ENCODE results near the gene CPTP. TPM values are rescaled to one million over a fixed set of nuclear protein-coding genes. Genes with fewer than 3 reads are reported as not detected.

Gene CPTP
- total and polyA plus RNA-seq, 11 donors = 50.7 to 226 (median 72.4) TPM

DNA sequence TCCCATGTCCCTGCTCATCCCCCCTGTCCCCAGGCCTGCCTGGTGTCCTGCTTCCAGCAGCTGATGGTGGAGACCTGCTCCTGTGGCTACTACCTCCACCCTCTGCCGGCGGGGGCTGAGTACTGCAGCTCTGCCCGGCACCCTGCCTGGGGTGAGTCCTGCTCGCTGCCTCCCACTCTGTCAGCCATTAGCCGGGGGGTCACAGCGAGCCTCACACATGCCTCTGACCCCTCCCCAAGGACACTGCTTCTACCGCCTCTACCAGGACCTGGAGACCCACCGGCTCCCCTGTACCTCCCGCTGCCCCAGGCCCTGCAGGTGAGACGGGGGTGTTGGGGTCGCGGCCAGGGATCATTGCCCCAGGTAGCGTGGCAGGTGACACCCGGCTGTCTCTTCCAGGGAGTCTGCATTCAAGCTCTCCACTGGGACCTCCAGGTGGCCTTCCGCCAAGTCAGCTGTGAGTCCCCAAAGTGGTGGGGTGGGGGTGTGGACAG is 34.3 kb upstream of the CPTP start:
- Histone ChIP-seq H3K36me3 (peaks cover 0 to 23% (median 3%) of the 10 kb centered on the region in 9 donors), H3K27me3 (peaks cover 0 to 17% (median 5%) of the 10 kb centered on the region in 9 donors), H3K9me3 (no peaks in the 10 kb centered on the region), H3K4me3 (no peak overlapping the region), H3K4me1 (peaks cover 0 to 15% (median 7%) of the 10 kb centered on the region in 12 donors), H3K27ac (no peak overlapping the region)
- intact Hi-C loops (cut with DNase I) = loop anchor here in 7 of 10 donors (2.0 to 10.0 kb wide), 6 partner anchors 167 to 305 kb away; partner anchors contain the start of gene PERM1 (in 1 of the 7)
- DNase-seq = peak in 3 of 5 donors; percentile 70 to 84 (median 72)
- peak in 2 of 4 donors; percentile 50 to 61 for ATAC-seq
- TF ChIP-seq POLR2A (IDR thresholded peaks at IDR 0.05) (no peak), CTCF (IDR thresholded peaks at IDR 0.05) (peak; percentile 30 to 69 (median 48))
- 49 to 64% (median 62%) methylated on average over 12 to 15 of the region's 15 CpGs; no CpG with 5 or more reads in 1 of the 4 donors for WGBS, 4 donors

GRCh38 chr1:1291023-1291528 is 33.5 kb upstream of the CPTP start:
- Histone ChIP-seq H3K36me3 (peaks cover 0 to 31% (median 10%) of the 10 kb centered on the region in 9 donors), H3K4me1 (peaks cover 0 to 15% (median 7%) of the 10 kb centered on the region in 12 donors), H3K4me3 (no peak overlapping the region), H3K27me3 (peaks cover 0 to 9% (median 4%) of the 10 kb centered on the region in 9 donors), H3K9me3 (no peaks in the 10 kb centered on the region), H3K27ac (no peak overlapping the region)
- TF ChIP-seq CTCF (IDR thresholded peaks at IDR 0.05) = no peak
- TF ChIP-seq POLR2A (IDR thresholded peaks at IDR 0.05) = no peak
- DNase-seq = peak in 1 of 5 donors; percentile 67
- 32 to 50% (median 47%) methylated on average over 12 to 28 of the region's 28 CpGs for WGBS, 4 donors
- intact Hi-C loops (cut with DNase I) = loop anchor here in 7 of 10 donors (2.0 to 10.0 kb wide), 6 partner anchors 168 to 306 kb away; partner anchors contain the start of gene PERM1 (in 1 of the 7)
- peak in 1 of 4 donors; percentile 5 for ATAC-seq

GRCh38 chr1:1291548-1292441 is 32.8 kb upstream of the CPTP start:
- Histone ChIP-seq H3K9me3 (no peaks in the 10 kb centered on the region), H3K4me3 (no peak overlapping the region), H3K27ac (no peak overlapping the region), H3K27me3 (peaks cover 0 to 4% (median 0%) of the 10 kb centered on the region in 9 donors), H3K36me3 (peaks cover 0 to 38% (median 11%) of the 10 kb centered on the region in 9 donors), H3K4me1 (peaks cover 0 to 15% (median 7%) of the 10 kb centered on the region in 12 donors)
- TF ChIP-seq CTCF (IDR thresholded peaks at IDR 0.05) (peak; percentile 47 to 69 (median 62)), POLR2A (IDR thresholded peaks at IDR 0.05) (no peak)
- DNase-seq = peak in 4 of 5 donors; percentile 65 to 81 (median 73)
- WGBS, 4 donors = 36 to 44% (median 40%) methylated on average over 30 to 45 of the region's 45 CpGs
- ATAC-seq = peak; percentile 65 to 82 (median 66)
- intact Hi-C loops (cut with DNase I) = loop anchor here (1.0 to 10.0 kb wide), 8 partner anchors 169 to 307 kb away; partner anchors contain the start of gene PERM1 (in 1 of the 10)

All from heart left ventricle (tissue), 16 donors.